Astrocyte (in vitro differentiated cells and primary cell): ENCODE data around the gene MT1E. TPM values are rescaled to one million over a fixed set of nuclear protein-coding genes. Genes with fewer than 3 reads are reported as not detected.
A peak's percentile ranks its signal among the peaks of the same experiment; 100 is the strongest.

Experiments
- DNase-seq: peaks from one replicate; pipeline ENCODE4 v3.0.0-alpha.2; 2010; ENCODE audit warnings: low read depth
- FAIRE-seq: peaks from 2 replicates; lab custom pipeline; 2011; peaks lifted over from hg19 to GRCh38; lab: Jason Lieb, UNC
- H2AFZ ChIP-seq: 2 replicates; pipeline ENCODE4 v1.6.0; 2012; ENCODE audit warnings: low read depth, low read length, inconsistent platforms
- H3K27ac ChIP-seq: 2 replicates; pipeline ENCODE4 v1.5.1; 2011; ENCODE audit warnings: low read depth, low read length, inconsistent platforms
- H3K27me3 ChIP-seq: 2 replicates; pipeline ENCODE4 v1.6.0; 2011; ENCODE audit warnings: low read length, inconsistent platforms; ENCODE audit not compliant: insufficient read depth
- H3K36me3 ChIP-seq: 2 replicates; pipeline ENCODE4 v1.5.1; 2011; ENCODE audit warnings: low read length, inconsistent platforms; ENCODE audit not compliant: insufficient read depth
- H3K4me1 ChIP-seq: 2 replicates; pipeline ENCODE4 v1.5.1; 2011; ENCODE audit warnings: low read length, inconsistent platforms; ENCODE audit not compliant: insufficient read depth
- H3K4me2 ChIP-seq: 2 replicates; pipeline ENCODE4 v1.6.0; 2012; ENCODE audit warnings: low read length, inconsistent platforms
- H3K4me3 ChIP-seq: 2 replicates; pipeline ENCODE4 v1.5.1; 2011; ENCODE audit warnings: low read depth, mild to moderate bottlenecking, low read length, inconsistent platforms; ENCODE audit not compliant: insufficient read depth
- H3K79me2 ChIP-seq: 2 replicates; pipeline ENCODE4 v1.6.0; 2012; ENCODE audit warnings: mild to moderate bottlenecking, low read length, inconsistent platforms; ENCODE audit not compliant: insufficient read depth
- H3K9ac ChIP-seq: 2 replicates; pipeline ENCODE4 v1.6.0; 2012; ENCODE audit warnings: mild to moderate bottlenecking, low read length, inconsistent platforms
- H3K9me3 ChIP-seq: 2 replicates; pipeline ENCODE4 v1.5.1; 2012; ENCODE audit warnings: low read depth, mild to moderate bottlenecking, low read length, inconsistent platforms; ENCODE audit not compliant: insufficient read depth
- H4K20me1 ChIP-seq: 2 replicates; pipeline ENCODE4 v1.6.0; 2012; ENCODE audit warnings: low read length, inconsistent platforms; ENCODE audit not compliant: insufficient read depth
- H3K27ac Mint-ChIP-seq: one replicate; pipeline ENCODE4 v1.8.0; 2021; ENCODE audit warnings: mild to moderate bottlenecking, mixed read lengths; ENCODE audit not compliant: unreplicated experiment
- H3K27me3 Mint-ChIP-seq: one replicate; pipeline ENCODE4 v1.8.0; 2021; ENCODE audit warnings: low read depth, mixed read lengths; ENCODE audit not compliant: unreplicated experiment
- H3K36me3 Mint-ChIP-seq: one replicate; pipeline ENCODE4 v1.8.0; 2021; ENCODE audit warnings: low read depth, mixed read lengths; ENCODE audit not compliant: unreplicated experiment
- H3K4me1 Mint-ChIP-seq: one replicate; pipeline ENCODE4 v1.8.0; 2021; ENCODE audit warnings: low read depth, mixed read lengths; ENCODE audit not compliant: unreplicated experiment
- H3K4me3 Mint-ChIP-seq: one replicate; pipeline ENCODE4 v1.8.0; 2021; ENCODE audit warnings: mild to moderate bottlenecking, moderate library complexity, mixed read lengths; ENCODE audit not compliant: unreplicated experiment
- H3K9me3 Mint-ChIP-seq: one replicate; pipeline ENCODE4 v1.8.0; 2021; ENCODE audit warnings: mild to moderate bottlenecking, mixed read lengths; ENCODE audit not compliant: unreplicated experiment
- EZH2 ChIP-seq: IDR thresholded peaks from 2 replicates; pipeline ENCODE4 v1.6.1; 2012; ENCODE audit warnings: mild to moderate bottlenecking, low read length, inconsistent platforms; ENCODE audit not compliant: insufficient read depth
- total RNA-seq: library from RNA; stranded (reverse); gene quantifications from 2 replicates; pipeline ENCODE4 v1.2.1, GENCODE V29; 2021
- TF ChIP-seq, protein P1 (sequence below): IDR thresholded peaks from 2 replicates; pipeline ENCODE4 v1.5.1; 2011; ENCODE audit warnings: low read depth, mild to moderate bottlenecking, inconsistent platforms, low read length, moderate library complexity; ENCODE audit not compliant: insufficient read depth

MT1E gene
- total RNA-seq, 1 donor from 2014 or later = 11.9 TPM

DNA sequence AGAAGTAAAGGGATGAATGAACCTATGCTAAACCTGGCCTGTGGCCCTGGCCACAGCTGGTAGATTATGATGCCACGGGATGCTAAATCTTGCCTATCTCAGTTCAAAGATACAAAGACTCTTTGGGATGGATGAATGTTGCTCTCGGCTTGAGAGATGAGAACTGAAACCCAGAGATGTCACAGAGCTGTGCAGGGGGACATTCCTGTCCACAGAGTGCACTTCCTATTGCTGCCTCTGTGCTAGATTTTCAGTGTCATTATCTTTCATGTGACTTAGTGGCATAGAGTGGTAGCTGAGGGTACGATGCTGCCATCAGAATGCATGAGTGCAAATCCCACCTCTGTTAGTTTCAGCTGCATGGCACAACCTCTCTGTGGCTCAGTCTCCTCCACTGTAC lies 4.6 kb downstream of the MT1E start:
- Histone ChIP-seq H3K9me3 (no peaks in the 10 kb centered on the region), H3K36me3 (no peaks in the 10 kb centered on the region), H4K20me1 (peaks cover 11% of the 10 kb centered on the region), H3K4me2 (no peak overlapping the region), H3K79me2 (peaks cover 17% of the 10 kb centered on the region), H2AFZ (no peak overlapping the region), H3K9ac (no peak overlapping the region), H3K27me3 (peaks cover 40% of the 10 kb centered on the region), H3K4me3 (no peak overlapping the region), H3K4me1 (peaks cover 28% of the 10 kb centered on the region), H3K27ac (no peak overlapping the region)
- no peak overlapping the region for H3K4me3 Mint-ChIP-seq
- H3K9me3 Mint-ChIP-seq = peaks cover 2% of the 10 kb centered on the region
- peaks cover 13% of the 10 kb centered on the region for H3K4me1 Mint-ChIP-seq
- peaks cover 63% of the 10 kb centered on the region for H3K27me3 Mint-ChIP-seq
- FAIRE-seq = no peak
- H3K27ac Mint-ChIP-seq = no peak overlapping the region
- H3K36me3 Mint-ChIP-seq = no peaks in the 10 kb centered on the region
- DNase-seq = no peak
- no peak for TF ChIP-seq EZH2
- TF ChIP-seq, protein P1, sequence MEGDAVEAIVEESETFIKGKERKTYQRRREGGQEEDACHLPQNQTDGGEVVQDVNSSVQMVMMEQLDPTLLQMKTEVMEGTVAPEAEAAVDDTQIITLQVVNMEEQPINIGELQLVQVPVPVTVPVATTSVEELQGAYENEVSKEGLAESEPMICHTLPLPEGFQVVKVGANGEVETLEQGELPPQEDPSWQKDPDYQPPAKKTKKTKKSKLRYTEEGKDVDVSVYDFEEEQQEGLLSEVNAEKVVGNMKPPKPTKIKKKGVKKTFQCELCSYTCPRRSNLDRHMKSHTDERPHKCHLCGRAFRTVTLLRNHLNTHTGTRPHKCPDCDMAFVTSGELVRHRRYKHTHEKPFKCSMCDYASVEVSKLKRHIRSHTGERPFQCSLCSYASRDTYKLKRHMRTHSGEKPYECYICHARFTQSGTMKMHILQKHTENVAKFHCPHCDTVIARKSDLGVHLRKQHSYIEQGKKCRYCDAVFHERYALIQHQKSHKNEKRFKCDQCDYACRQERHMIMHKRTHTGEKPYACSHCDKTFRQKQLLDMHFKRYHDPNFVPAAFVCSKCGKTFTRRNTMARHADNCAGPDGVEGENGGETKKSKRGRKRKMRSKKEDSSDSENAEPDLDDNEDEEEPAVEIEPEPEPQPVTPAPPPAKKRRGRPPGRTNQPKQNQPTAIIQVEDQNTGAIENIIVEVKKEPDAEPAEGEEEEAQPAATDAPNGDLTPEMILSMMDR = no peak

GRCh38 chr16:56631197-56631596 lies 5.6 kb downstream of the MT1E start:
- Histone ChIP-seq H3K4me2 (no peak overlapping the region), H2AFZ (no peak overlapping the region), H3K79me2 (peaks cover 7% of the 10 kb centered on the region), H3K9me3 (no peaks in the 10 kb centered on the region), H3K9ac (no peak overlapping the region), H3K27me3 (peaks cover 51% of the 10 kb centered on the region), H4K20me1 (peaks cover 7% of the 10 kb centered on the region), H3K36me3 (no peaks in the 10 kb centered on the region), H3K4me3 (no peak overlapping the region), H3K27ac (no peak overlapping the region), H3K4me1 (peaks cover 27% of the 10 kb centered on the region)
- Mint-ChIP-seq H3K4me3 (no peak overlapping the region), H3K36me3 (no peaks in the 10 kb centered on the region), H3K4me1 (peaks cover 8% of the 10 kb centered on the region), H3K27me3 (peaks cover 70% of the 10 kb centered on the region), H3K27ac (no peak overlapping the region), H3K9me3 (peaks cover 2% of the 10 kb centered on the region)
- DNase-seq = no peak
- TF ChIP-seq, protein P1 = no peak
- TF ChIP-seq EZH2 = no peak
- FAIRE-seq = no peak

DNA sequence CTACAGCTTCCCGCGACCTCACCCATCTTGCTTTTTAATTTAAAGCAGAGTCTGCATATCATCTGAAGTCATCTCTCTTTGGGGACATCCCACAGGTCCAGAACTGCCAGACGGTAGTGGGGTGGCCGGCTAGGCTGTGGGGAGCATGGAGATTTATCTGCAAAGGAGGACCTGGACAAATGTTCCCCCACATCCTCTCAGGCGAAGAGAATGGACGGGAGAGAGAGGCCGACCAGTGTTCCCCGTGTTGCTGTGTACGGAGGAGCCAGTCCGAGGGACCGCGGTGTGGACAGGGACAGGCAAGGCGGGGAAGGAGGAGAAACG lies 6.2 kb downstream of the MT1E start:
- Histone ChIP-seq H3K27me3 (peaks cover 57% of the 10 kb centered on the region), H2AFZ (peak overlapping the region; percentile 86), H3K27ac (no peak overlapping the region), H3K4me2 (peak overlapping the region; percentile 84), H3K36me3 (no peaks in the 10 kb centered on the region), H3K4me3 (peak overlapping the region; percentile 48), H3K9ac (peak overlapping the region; percentile 10), H4K20me1 (peaks cover under 1% of the 10 kb centered on the region), H3K4me1 (peaks cover 22% of the 10 kb centered on the region), H3K9me3 (no peaks in the 10 kb centered on the region), H3K79me2 (peaks cover under 1% of the 10 kb centered on the region)
- Mint-ChIP-seq H3K27me3 (peaks cover 76% of the 10 kb centered on the region), H3K4me3 (peak overlapping the region; percentile 57), H3K9me3 (peaks cover 2% of the 10 kb centered on the region), H3K27ac (no peak overlapping the region), H3K4me1 (peaks cover 8% of the 10 kb centered on the region), H3K36me3 (no peaks in the 10 kb centered on the region)
- FAIRE-seq (no peak), DNase-seq (no peak)
- no peak for TF ChIP-seq EZH2
- TF ChIP-seq, protein P1 = no peak
